HepG2 (cell line): ENCODE data around the gene XPOT. TPM values are rescaled to one million over a fixed set of nuclear protein-coding genes. Genes with fewer than 3 reads are reported as not detected.

Experiments used
- ATAC-seq: fragments of 200-7000 bp; cut with Tn5 transposase; 3 replicates; pipeline ENCODE4 v1.9.1; 2020; ENCODE audit warnings: mild to moderate bottlenecking, moderate library complexity
- BruUV-seq: library from RNA; stranded (reverse); fragments of 400-500 nt; replicated peaks from 2 replicates; lab custom pipeline; 2021; lab: Mats Ljungman, UMichigan
- CTCF ChIA-PET: fragments of 300-600 bp; formaldehyde crosslinking; extraction: SDS; loops from one replicate; lab custom pipeline; 2021; ENCODE audit warnings: low total read pairs, inconsistent platforms, low intra/inter-chr PET ratio; lab: Yijun Ruan, JAX
- POLR2A ChIA-PET: fragments of 350-600 bp; sonication (Branson Sonifier 250); formaldehyde crosslinking; loops from one replicate; lab custom pipeline; 2020; ENCODE audit warnings: antibody characterized with exemption, inconsistent platforms; lab: Yijun Ruan, JAX
- DNase-seq: peaks from one replicate; pipeline ENCODE4 v3.0.0-alpha.2; 2015; ENCODE audit warnings: low spot score
- FAIRE-seq: peaks from 3 replicates; lab custom pipeline; 2011; peaks lifted over from hg19 to GRCh38; lab: Jason Lieb, UNC
- H2AFZ ChIP-seq: one replicate; pipeline ENCODE4 v1.6.1; 2011; ENCODE audit warnings: low read length, inconsistent platforms
- H3K27ac ChIP-seq: fragments of 300-600 bp; 3 replicates; pipeline ENCODE4 v1.8.0; 2011; ENCODE audit warnings: mixed run types, mild to moderate bottlenecking, mixed read lengths, low read length, inconsistent platforms; ENCODE audit not compliant: insufficient read depth; ENCODE audit errors: extremely low read length
- H3K27me3 ChIP-seq, 2 experiments: fragments of 200-600 bp in 1 of 2; 2 replicates in 1 of 2; 3 replicates in 1 of 2; pipeline versions ENCODE4 v1.6.0 to v1.8.0; 2011; ENCODE audit warnings: low read length in 2 of 2, mild to moderate bottlenecking in 2 of 2, moderate library complexity in 2 of 2, inconsistent platforms in 1 of 2; ENCODE audit not compliant: insufficient read depth in 2 of 2, control insufficient read depth in 1 of 2
- H3K36me3 ChIP-seq, 2 experiments: fragments of 200-600 bp in 1 of 2; replicated peaks in 1 of 2; 2 replicates in 1 of 2; 3 replicates in 1 of 2; pipeline versions ENCODE4 v1.5.1 to v1.8.0; 2011; ENCODE audit warnings: low read length in 2 of 2, inconsistent platforms in 1 of 2; ENCODE audit not compliant: insufficient read depth in 2 of 2, control insufficient read depth in 1 of 2
- H3K4me1 ChIP-seq: 2 replicates; pipeline ENCODE4 v1.5.1; 2012; ENCODE audit warnings: low read length, inconsistent platforms; ENCODE audit not compliant: insufficient read depth
- H3K4me2 ChIP-seq: 2 replicates; pipeline ENCODE4 v1.6.0; 2011; ENCODE audit warnings: low read depth, low read length, inconsistent platforms
- H3K4me3 ChIP-seq, 3 experiments: fragments of 200-600 bp in 1 of 3; sonication (generic), shearing (Covaris generic) in 1 of 3; replicated peaks in 1 of 3; 2 replicates each; pipeline ENCODE4 v1.5.1; 2011 to 2016; ENCODE audit warnings: low read length in 3 of 3, inconsistent platforms in 2 of 3, low read depth in 2 of 3, mild to moderate bottlenecking in 2 of 3, control low read depth in 1 of 3, mixed read lengths in 1 of 3; ENCODE audit not compliant: insufficient read depth in 1 of 3
- H3K79me2 ChIP-seq: one replicate; pipeline ENCODE4 v1.6.1; 2011; ENCODE audit warnings: low read length, inconsistent platforms; ENCODE audit not compliant: insufficient read depth
- H3K9ac ChIP-seq: 2 replicates; pipeline ENCODE4 v1.6.0; 2011; ENCODE audit warnings: mild to moderate bottlenecking, low read depth, low read length, inconsistent platforms; ENCODE audit not compliant: insufficient read depth
- H3K9me3 ChIP-seq: 2 replicates; pipeline ENCODE4 v1.5.1; 2012; ENCODE audit warnings: mild to moderate bottlenecking, low read length
- H4K20me1 ChIP-seq: 2 replicates; pipeline ENCODE4 v1.6.0; 2011; ENCODE audit warnings: inconsistent platforms, mild to moderate bottlenecking, low read length, moderate library complexity; ENCODE audit not compliant: insufficient read depth
- HHEX ChIP-seq: IDR thresholded peaks from 2 replicates; pipeline ENCODE4 v1.6.1; 2016; ENCODE audit warnings: control low read depth
- HNRNPK ChIP-seq: fragments of 200-400 bp; formaldehyde crosslinking; IDR thresholded peaks from 2 replicates; pipeline ENCODE4 v1.6.1; 2018; ENCODE audit warnings: low read length, low read depth, moderate library complexity, mild to moderate bottlenecking; ENCODE audit not compliant: poor library complexity, severe bottlenecking
- NCOA2 ChIP-seq: sonication (generic); formaldehyde crosslinking; IDR thresholded peaks from 2 replicates; pipeline ENCODE4 v1.8.0; 2022; ENCODE audit warnings: inconsistent platforms
- NCOA5 ChIP-seq: sonication (generic); formaldehyde crosslinking; IDR thresholded peaks from 2 replicates; pipeline ENCODE4 v1.4.0; 2020; ENCODE audit warnings: missing genetic modification reagents
- PHF21A ChIP-seq: sonication (generic); formaldehyde crosslinking; IDR thresholded peaks from 2 replicates; pipeline ENCODE4 v1.5.0; 2020; ENCODE audit warnings: mild to moderate bottlenecking, missing genetic modification reagents
- ZMAT3 ChIP-seq: sonication (generic); formaldehyde crosslinking; conservative IDR thresholded peaks from 2 replicates; pipeline ENCODE4 v1.7.0; 2021; ENCODE audit warnings: missing genetic modification reagents
- ZNF260 ChIP-seq: sonication (generic); formaldehyde crosslinking; IDR thresholded peaks from 2 replicates; pipeline ENCODE4 v1.4.0; 2020; ENCODE audit warnings: missing genetic modification reagents, low read depth, mild to moderate bottlenecking, borderline replicate concordance
- ZNF660 ChIP-seq: sonication (generic); formaldehyde crosslinking; IDR thresholded peaks from 2 replicates; pipeline ENCODE4 v1.5.1; 2020; ENCODE audit warnings: mild to moderate bottlenecking, low read depth, missing genetic modification reagents, borderline replicate concordance
- ZNF749 ChIP-seq: sonication (generic); formaldehyde crosslinking; IDR thresholded peaks from 2 replicates; pipeline ENCODE4 v1.8.0; 2022; ENCODE audit warnings: mild to moderate bottlenecking, missing genetic modification reagents, moderate library complexity, borderline replicate concordance
- WGBS: methylation state at CpG from one replicate; pipeline ENCODE4 v1.1.6; 2017; ENCODE audit warnings: low lambda C conversion rate; 5-methylcytosine and 5-hydroxymethylcytosine counted together
- in situ Hi-C: cut with HindIII; loops from 2 replicates; pipeline ENCODE4 v1.10.0; 2017; ENCODE audit warnings: low pct_unique_long_range_greater_than_20kb; ENCODE audit not compliant: extremely low pct_ligation_motif_present
- intact Hi-C: fragments of 100-400 bp; cut with micrococcal nuclease; formaldehyde crosslinking; loops from one replicate; pipeline ENCODE4 v1.10.0; 2022; ENCODE audit not compliant: unreplicated experiment
- polyA plus RNA-seq, 8 experiments: library from polyadenylated mRNA; depleted of rRNA in 3 of 8; stranded (reverse) in 7 of 8; unstranded in 1 of 8; fragments of >200 nt; fragmentation: Illumina TruSeq in 4 of 8; extraction: Trizol in 4 of 8; gene quantifications; 2 replicates each; pipeline versions ENCODE4 v1.2.1 to v1.2.3, GENCODE V29; 2011 to 2016; ENCODE audit warnings: low read depth in 4 of 8, missing spikeins in 1 of 8, mixed read lengths in 1 of 8; ENCODE audit not compliant: insufficient read depth in 1 of 8
- total RNA-seq, 5 experiments: library from RNA; depleted of rRNA; stranded (reverse); fragments of >200 nt; fragmentation: Illumina TruSeq; extraction: Trizol; gene quantifications; 2 replicates each; pipeline ENCODE4 v1.2.3, GENCODE V29; 2016; ENCODE audit warnings: low read depth in 1 of 5
- TF ChIP-seq, protein P1 (sequence below): IDR thresholded peaks from 2 replicates; pipeline ENCODE4 v1.6.1; 2016; ENCODE audit warnings: missing biosample characterization, missing genetic modification reagents, low read depth
- TF ChIP-seq, protein P2 (sequence below): sonication (generic); IDR thresholded peaks from 2 replicates; pipeline ENCODE4 v1.6.1; 2016; ENCODE audit warnings: low read depth, borderline replicate concordance

The XPOT gene
- total and polyA plus RNA-seq, 2 of the 13 experiments (the other 11 are each of a cell fraction or from before 2014, with no cell fraction given): 93.8 to 102 TPM

DNA sequence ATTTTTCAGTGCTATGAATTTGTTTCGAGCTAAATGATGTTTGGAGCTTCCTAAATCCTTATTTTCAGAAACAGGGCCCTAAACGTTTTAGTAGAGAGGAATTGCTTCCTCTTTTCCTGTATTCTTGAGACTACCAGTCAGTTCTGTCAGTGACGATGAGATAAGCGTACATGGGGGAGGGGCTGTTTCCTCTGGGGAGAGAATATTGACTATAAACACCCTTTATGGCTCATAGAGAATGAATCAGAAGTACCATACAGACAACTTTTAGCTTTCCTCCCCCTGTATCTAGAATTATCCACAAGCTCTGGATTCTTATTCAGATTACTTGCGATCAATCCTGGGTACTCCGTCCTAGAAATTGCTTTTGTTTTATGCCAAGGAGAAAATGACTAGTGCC, 52.8 kb downstream of the XPOT start:
- Histone ChIP-seq H3K79me2 (peaks cover 66% of the 10 kb centered on the region), H4K20me1 (peaks cover 5% of the 10 kb centered on the region; the same call in 1 of the 2 replicates), H3K4me2 (no peak overlapping the region), H3K9me3 (no peaks in the 10 kb centered on the region), H3K4me1 (peaks cover 59% of the 10 kb centered on the region), H3K9ac (no peak overlapping the region), H3K27ac (no peak overlapping the region), H3K27me3 (no peaks in the 10 kb centered on the region), H2AFZ (no peak overlapping the region), H3K36me3 (peaks cover 2 to 16% of the 10 kb centered on the region in 2 experiments), H3K4me3 (no peak overlapping the region)
- ATAC-seq (no peak), FAIRE-seq (no peak), DNase-seq (no peak)
- WGBS: 77% methylated on average over 6 of the region's 6 CpGs
- POLR2A ChIA-PET: no interaction called here
- intact Hi-C loops (no loop called here), in situ Hi-C loops (no loop called here)
- no TSS peak for BruUV-seq
- CTCF ChIA-PET: no interaction called here
- TF ChIP-seq, protein P1, sequence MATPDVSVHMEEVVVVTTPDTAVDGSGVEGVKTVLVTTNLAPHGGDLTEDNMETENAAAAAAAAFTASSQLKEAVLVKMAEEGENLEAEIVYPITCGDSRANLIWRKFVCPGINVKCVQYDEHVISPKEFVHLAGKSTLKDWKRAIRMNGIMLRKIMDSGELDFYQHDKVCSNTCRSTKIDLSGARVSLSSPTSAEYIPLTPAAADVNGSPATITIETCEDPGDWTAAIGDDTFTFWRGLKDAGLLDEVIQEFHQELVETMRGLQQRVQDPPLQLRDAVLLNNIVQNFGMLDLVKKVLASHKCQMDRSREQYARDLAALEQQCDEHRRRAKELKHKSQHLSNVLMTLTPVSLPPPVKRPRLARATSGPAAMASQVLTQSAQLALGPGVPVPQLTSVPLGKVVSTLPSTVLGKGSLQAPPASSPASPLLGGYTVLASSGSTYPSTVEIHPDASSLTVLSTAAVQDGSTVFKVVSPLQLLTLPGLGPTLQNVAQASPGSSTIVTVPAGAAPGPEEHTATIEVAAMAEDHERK: no peak
- TF ChIP-seq ZNF749 (CRISPR knock-in tag): no peak
- no peak for TF ChIP-seq ZNF260
- TF ChIP-seq ZMAT3: no peak
- no peak for TF ChIP-seq NCOA5
- TF ChIP-seq, protein P2, sequence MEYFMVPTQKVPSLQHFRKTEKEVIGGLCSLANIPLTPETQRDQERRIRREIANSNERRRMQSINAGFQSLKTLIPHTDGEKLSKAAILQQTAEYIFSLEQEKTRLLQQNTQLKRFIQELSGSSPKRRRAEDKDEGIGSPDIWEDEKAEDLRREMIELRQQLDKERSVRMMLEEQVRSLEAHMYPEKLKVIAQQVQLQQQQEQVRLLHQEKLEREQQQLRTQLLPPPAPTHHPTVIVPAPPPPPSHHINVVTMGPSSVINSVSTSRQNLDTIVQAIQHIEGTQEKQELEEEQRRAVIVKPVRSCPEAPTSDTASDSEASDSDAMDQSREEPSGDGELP: no peak
- TF ChIP-seq PHF21A (CRISPR knock-in tag): no peak
- no peak for TF ChIP-seq HNRNPK
- no peak for TF ChIP-seq ZNF660 (CRISPR knock-in tag)
- TF ChIP-seq NCOA2: no peak
- TF ChIP-seq HHEX: no peak
- TF ChIP-seq, all 625 proteins: peak for 0
